Measurements from ENCODE around the gene ARL1.
"Not testable (repeated sequence)": the region's sequence is repeated elsewhere in the genome, so short reads cannot be mapped to it uniquely, and the experiment has no call there.

ARL1 gene

GRCh38 chr12:101407436-101408345, at the start of gene ARL1:
Gene ARL1, minus strand, starts transcription at chr12:101407772. Its CDS starts 127 bp downstream, at chr12:101407645.
- peak; percentile 57 to 66 for DNase-seq (ENCODE audit: low read depth in 1 of 2, low spot score in 1 of 2)

GRCh38 chr12:101455685-101456084, 48.1 kb upstream of the ARL1 start:
- DNase-seq (ENCODE audit: low read depth in 1 of 2, low spot score in 1 of 2): no peak

GRCh38 chr12:101441461-101442224, 34.1 kb upstream of the ARL1 start:
- DNase-seq (ENCODE audit: low read depth in 1 of 2, low spot score in 1 of 2): no peak

- DNase-seq (ENCODE audit: low read depth in 1 of 2, low spot score in 1 of 2): no peak
Measured at GRCh38 chr12:101439236-101439635, 31.7 kb upstream of the ARL1 start.

GRCh38 chr12:101436136-101436535, 28.6 kb upstream of the ARL1 start:
- no peak for DNase-seq (ENCODE audit: low read depth in 1 of 2, low spot score in 1 of 2)

GRCh38 chr12:101430456-101430855, 22.9 kb upstream of the ARL1 start:
- DNase-seq (ENCODE audit: low read depth in 1 of 2, low spot score in 1 of 2): no peak

GRCh38 chr12:101424620-101425019, 17.0 kb upstream of the ARL1 start:
- no peak for DNase-seq (ENCODE audit: low read depth in 1 of 2, low spot score in 1 of 2)

GRCh38 chr12:101422066-101422465, 14.5 kb upstream of the ARL1 start:
- DNase-seq (ENCODE audit: low read depth in 1 of 2, low spot score in 1 of 2): not testable (repeated sequence)

- no peak for DNase-seq (ENCODE audit: low read depth in 1 of 2, low spot score in 1 of 2)
Measured at GRCh38 chr12:101415228-101415627, 7.7 kb upstream of the ARL1 start.

- DNase-seq (ENCODE audit: low read depth in 1 of 2, low spot score in 1 of 2): no peak
Measured at GRCh38 chr12:101414533-101415119, 7.1 kb upstream of the ARL1 start.

GRCh38 chr12:101410169-101410568, 2.6 kb upstream of the ARL1 start:
- not testable (repeated sequence) for DNase-seq (ENCODE audit: low read depth in 1 of 2, low spot score in 1 of 2)

- no peak for DNase-seq (ENCODE audit: low read depth in 1 of 2, low spot score in 1 of 2)
Measured at GRCh38 chr12:101407049-101407435, 530 bp downstream of the ARL1 start.

- DNase-seq (ENCODE audit: low read depth in 1 of 2, low spot score in 1 of 2): not testable (repeated sequence)
Measured at GRCh38 chr12:101391181-101391580, 16.4 kb downstream of the ARL1 start.

- DNase-seq (ENCODE audit: low read depth in 1 of 2, low spot score in 1 of 2): no peak
Measured at GRCh38 chr12:101379149-101379548, 28.4 kb downstream of the ARL1 start.

GRCh38 chr12:101375573-101375972, 32.0 kb downstream of the ARL1 start:
- no peak for DNase-seq (ENCODE audit: low read depth in 1 of 2, low spot score in 1 of 2)

GRCh38 chr12:101372431-101372830, 35.1 kb downstream of the ARL1 start:
- DNase-seq (ENCODE audit: low read depth in 1 of 2, low spot score in 1 of 2): no peak

GRCh38 chr12:101368016-101368415, 39.6 kb downstream of the ARL1 start:
- DNase-seq (ENCODE audit: low read depth in 1 of 2, low spot score in 1 of 2): no peak

- no peak for DNase-seq (ENCODE audit: low read depth in 1 of 2, low spot score in 1 of 2)
Measured at GRCh38 chr12:101361455-101361854, 46.1 kb downstream of the ARL1 start.

- DNase-seq (ENCODE audit: low read depth in 1 of 2, low spot score in 1 of 2): no peak
Measured at GRCh38 chr12:101356794-101357193, 50.8 kb downstream of the ARL1 start.

- no peak for DNase-seq (ENCODE audit: low read depth in 1 of 2, low spot score in 1 of 2)
Measured at GRCh38 chr12:101351682-101352081, 55.9 kb downstream of the ARL1 start.

- no peak for DNase-seq (ENCODE audit: low read depth in 1 of 2, low spot score in 1 of 2)
Measured at GRCh38 chr12:101343893-101344292, 63.7 kb downstream of the ARL1 start.
